DND-41 (cell line): Measurements from ENCODE around the gene GNAS-AS1.

ENCODE experiments used
- CTCF ChIP-seq: IDR thresholded peaks from 2 replicates; pipeline ENCODE4 v1.5.1; 2012; ENCODE audit warnings: borderline replicate concordance, low read length, moderate library complexity, mild to moderate bottlenecking; ENCODE audit not compliant: poor library complexity, severe bottlenecking; ENCODE audit errors: extremely low read depth
- EZH2 ChIP-seq: IDR thresholded peaks from 3 replicates; pipeline ENCODE4 v1.6.1; 2012; ENCODE audit warnings: borderline replicate concordance, low read depth, mild to moderate bottlenecking, moderate library complexity, low read length, inconsistent platforms; ENCODE audit not compliant: severe bottlenecking

GRCh38 chr20:58793512-58794420 is 56.9 kb downstream of the GNAS-AS1 start:
- TF ChIP-seq EZH2, result no peak
- no peak for TF ChIP-seq CTCF
